HCT116 (cell line): ENCODE measurements around the gene FOXD3. TPM values are rescaled to one million over a fixed set of nuclear protein-coding genes. Genes with fewer than 3 reads are reported as not detected.

Experiments used
- ATAC-seq: fragments of 200-7000 bp; cut with Tn5 transposase; 2 replicates; pipeline ENCODE4 v1.9.1; 2020; ENCODE audit warnings: mild to moderate bottlenecking, moderate library complexity
- BruUV-seq: library from RNA; stranded (reverse); fragments of 400-500 nt; replicated peaks from 2 replicates; lab custom pipeline; 2021; lab: Mats Ljungman, UMichigan
- CTCF ChIA-PET: fragments of 300-600 bp; sonication (Branson Sonifier 250); formaldehyde crosslinking; loops from one replicate; lab custom pipeline; 2021; ENCODE audit warnings: antibody characterized with exemption; lab: Charles Lee
- POLR2A ChIA-PET: fragments of 300-600, 350-600 bp; sonication (Branson Sonifier 250); formaldehyde crosslinking; loops from one replicate; lab custom pipeline; 2021; ENCODE audit warnings: antibody characterized with exemption; lab: Charles Lee
- RAD21 ChIA-PET, 2 experiments: fragments of 300-600 bp; sonication (Branson Sonifier 250); formaldehyde crosslinking; loops; one replicate each; lab custom pipeline; 2023; ENCODE audit warnings: low total read pairs in 2 of 2; ENCODE audit not compliant: uncharacterized antibody in 2 of 2, unreplicated experiment in 2 of 2, low non-redundant PET in 1 of 2; lab: Charles Lee
- DNase-seq: peaks from one replicate; pipeline ENCODE4 v3.0.0-alpha.2; 2010; ENCODE audit warnings: low read depth, low spot score
- H2AFZ ChIP-seq: fragments of 200-600 bp; shearing (Covaris generic), sonication (generic); 2 replicates; pipeline ENCODE4 v1.6.1; 2017; ENCODE audit warnings: low read depth, mixed run types, mixed read lengths, antibody characterized with exemption, low read length; ENCODE audit not compliant: poor library complexity, severe bottlenecking
- H3K27ac ChIP-seq: 2 replicates; pipeline ENCODE4 v1.5.1; 2012; ENCODE audit warnings: low read depth, low read length
- H3K27me3 ChIP-seq: fragments of 200-600 bp; sonication (generic); 2 replicates; pipeline ENCODE4 v1.6.1; 2016; ENCODE audit warnings: mixed run types, low read length, mixed read lengths; ENCODE audit not compliant: insufficient read depth
- H3K36me3 ChIP-seq, 2 experiments: fragments of 200-500 bp in 1 of 2; fragments of 200-600 bp in 1 of 2; sonication (Bioruptor generic) in 1 of 2; sonication (generic) in 1 of 2; 2 replicates each; pipeline versions ENCODE4 v1.5.1 to v1.6.1; 2014 to 2016; ENCODE audit warnings: low read length in 2 of 2, inconsistent platforms in 1 of 2, mixed read lengths in 1 of 2, mixed run types in 1 of 2; ENCODE audit not compliant: insufficient read depth in 2 of 2, control insufficient read depth in 1 of 2
- H3K4me1 ChIP-seq, 2 experiments: fragments of 200-600 bp in 1 of 2; sonication (generic) in 1 of 2; 2 replicates each; pipeline versions ENCODE4 v1.5.1 to v1.6.1; 2012 to 2017; ENCODE audit warnings: low read length in 2 of 2, inconsistent platforms in 1 of 2, mild to moderate bottlenecking in 1 of 2, mixed read lengths in 1 of 2, mixed run types in 1 of 2, moderate library complexity in 1 of 2; ENCODE audit not compliant: insufficient read depth in 2 of 2, control insufficient read depth in 1 of 2
- H3K4me2 ChIP-seq: fragments of 200-600 bp; sonication (generic); 2 replicates; pipeline ENCODE4 v1.6.1; 2017; ENCODE audit warnings: mixed run types, low read length, mixed read lengths
- H3K4me3 ChIP-seq, 2 experiments: fragments of 200-600 bp in 1 of 2; sonication (generic) in 1 of 2; replicated peaks in 1 of 2; 2 replicates each; pipeline ENCODE4 v1.5.1; 2011 to 2016; ENCODE audit warnings: low read length in 2 of 2, control low read depth in 1 of 2, low read depth in 1 of 2, mild to moderate bottlenecking in 1 of 2, mixed read lengths in 1 of 2, mixed run types in 1 of 2
- H3K79me2 ChIP-seq: fragments of 200-600 bp; sonication (generic); 2 replicates; pipeline ENCODE4 v1.6.1; 2017; ENCODE audit warnings: mild to moderate bottlenecking, mixed run types, low read length, moderate library complexity, mixed read lengths; ENCODE audit not compliant: insufficient read depth
- H3K9ac ChIP-seq: fragments of 200-600 bp; sonication (generic); 2 replicates; pipeline ENCODE4 v1.6.1; 2016; ENCODE audit warnings: low read length, mixed read lengths
- H3K9me2 ChIP-seq: fragments of 200-600 bp; sonication (generic), shearing (Covaris generic); 2 replicates; pipeline ENCODE4 v1.6.1; 2017; ENCODE audit warnings: mixed run types, mild to moderate bottlenecking, moderate library complexity; ENCODE audit not compliant: insufficient read depth
- H3K9me3 ChIP-seq, 2 experiments: fragments of 200-500 bp in 1 of 2; fragments of 200-600 bp in 1 of 2; sonication (Bioruptor generic) in 1 of 2; sonication (generic) in 1 of 2; 2 replicates each; pipeline ENCODE4 v1.6.1; 2014 to 2017; ENCODE audit warnings: low read length in 2 of 2, mixed read lengths in 2 of 2, inconsistent platforms in 1 of 2, low read depth in 1 of 2, mild to moderate bottlenecking in 1 of 2, mixed run types in 1 of 2, moderate library complexity in 1 of 2; ENCODE audit not compliant: control insufficient read depth in 1 of 2, insufficient read depth in 1 of 2
- H4K20me1 ChIP-seq: fragments of 200-600 bp; sonication (generic), shearing (Covaris generic); 2 replicates; pipeline ENCODE4 v1.6.1; 2017; ENCODE audit warnings: mixed run types, mild to moderate bottlenecking, moderate library complexity; ENCODE audit not compliant: insufficient read depth
- CBX3 ChIP-seq: IDR thresholded peaks from 2 replicates; pipeline ENCODE4 v1.6.1; 2012; ENCODE audit warnings: low read depth
- CTCF ChIP-seq, 3 experiments: fragments of 200-600 bp in 1 of 3; sonication (generic) in 1 of 3; IDR thresholded peaks in 2 of 3; conservative IDR thresholded peaks in 1 of 3; 2 replicates each; pipeline ENCODE4 v1.5.1; 2012 to 2017; ENCODE audit warnings: low read depth in 2 of 3, low read length in 2 of 3, antibody characterized with exemption in 1 of 3, borderline replicate concordance in 1 of 3, control low read depth in 1 of 3, mild to moderate bottlenecking in 1 of 3, mixed read lengths in 1 of 3, mixed run types in 1 of 3, moderate library complexity in 1 of 3; ENCODE audit not compliant: insufficient read depth in 1 of 3
- EGR1 ChIP-seq: IDR thresholded peaks from 2 replicates; pipeline ENCODE4 v1.6.1; 2012; ENCODE audit warnings: low read depth
- EZH2 ChIP-seq: fragments of 200-600 bp; sonication (generic); IDR thresholded peaks from 2 replicates; pipeline ENCODE4 v1.6.1; 2017; ENCODE audit warnings: antibody characterized with exemption, mixed run types
- FOSL1 ChIP-seq: IDR thresholded peaks from 2 replicates; pipeline ENCODE4 v1.6.1; 2012; ENCODE audit warnings: low read depth
- JUND ChIP-seq: IDR thresholded peaks from 2 replicates; pipeline ENCODE4 v1.6.1; 2012
- RAD21 ChIP-seq: IDR thresholded peaks from 2 replicates; pipeline ENCODE4 v1.6.1; 2012; ENCODE audit warnings: low read depth, mild to moderate bottlenecking
- SP1 ChIP-seq: IDR thresholded peaks from 2 replicates; pipeline ENCODE4 v1.6.1; 2012; ENCODE audit warnings: low read depth
- SRF ChIP-seq: IDR thresholded peaks from 2 replicates; pipeline ENCODE4 v1.6.1; 2012; ENCODE audit warnings: low read depth
- TCF7L2 ChIP-seq: IDR thresholded peaks from 2 replicates; pipeline ENCODE4 v1.7.0; 2011; ENCODE audit warnings: borderline replicate concordance, inconsistent platforms; ENCODE audit not compliant: insufficient read depth, insufficient read length; ENCODE audit errors: extremely low read depth
- intact Hi-C: fragments of 100-400 bp; cut with micrococcal nuclease; formaldehyde crosslinking; loops from 2 replicates; pipeline ENCODE4 v1.10.0; 2022
- total RNA-seq: library from RNA; stranded (reverse); gene quantifications from one replicate; pipeline ENCODE4 v1.2.1, GENCODE V29; 2021; ENCODE audit not compliant: unreplicated experiment
- TF ChIP-seq, protein P1 (sequence below): IDR thresholded peaks from 2 replicates; pipeline ENCODE4 v1.6.1; 2012; ENCODE audit warnings: low read depth
- TF ChIP-seq, protein P2 (sequence below): IDR thresholded peaks from 2 replicates; pipeline ENCODE4 v1.6.1; 2011; ENCODE audit warnings: mild to moderate bottlenecking, low read length, moderate library complexity; ENCODE audit not compliant: insufficient replicate concordance; ENCODE audit errors: extremely low read depth

Gene FOXD3
- total RNA-seq, 1 experiment from 2014 or later = 0.17 TPM

DNA sequence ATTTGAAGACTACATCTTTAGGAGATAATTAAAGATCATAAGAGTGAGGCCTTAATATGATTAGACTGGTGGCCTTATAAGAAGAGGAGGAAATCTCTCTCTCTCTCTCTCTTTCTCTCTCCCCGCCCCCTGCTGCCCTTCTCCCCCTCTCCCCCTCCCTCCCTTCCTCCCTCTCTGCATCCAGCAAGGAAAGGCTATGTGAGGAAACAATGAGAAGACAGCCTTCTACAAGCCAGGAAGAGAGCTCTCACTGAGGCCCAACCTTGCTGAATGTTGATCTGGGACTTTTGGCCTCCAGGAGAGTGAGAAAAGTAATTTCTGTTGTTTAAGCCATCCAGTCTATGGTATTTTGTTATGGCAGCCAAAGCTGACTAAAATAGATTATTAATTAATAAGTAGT lies 21.6 kb downstream of the FOXD3 start:
- POLR2A ChIA-PET = no interaction called here
- no peaks in the 10 kb centered on the region for H3K9me3 ChIP-seq
- H3K27me3 ChIP-seq = no peaks in the 10 kb centered on the region
- intact Hi-C loops = no loop called here
- no peak for ATAC-seq
- H3K9ac ChIP-seq = no peak overlapping the region
- TF ChIP-seq CBX3 (no peak), CTCF (IDR thresholded peaks at IDR 0.05 in 2 of 3, conservative IDR thresholded peaks at IDR 0.05 in 1 of 3; ENCODE audit: borderline replicate concordance in 1 of 3, insufficient read depth in 1 of 3, low read depth in 2 of 3, low read length in 2 of 3) (no peak), EZH2 (no peak), FOSL1 (no peak), EGR1 (no peak), TCF7L2 (no peak), SP1 (no peak), JUND (no peak), RAD21 (no peak), SRF (no peak)
- TF ChIP-seq, protein P1, sequence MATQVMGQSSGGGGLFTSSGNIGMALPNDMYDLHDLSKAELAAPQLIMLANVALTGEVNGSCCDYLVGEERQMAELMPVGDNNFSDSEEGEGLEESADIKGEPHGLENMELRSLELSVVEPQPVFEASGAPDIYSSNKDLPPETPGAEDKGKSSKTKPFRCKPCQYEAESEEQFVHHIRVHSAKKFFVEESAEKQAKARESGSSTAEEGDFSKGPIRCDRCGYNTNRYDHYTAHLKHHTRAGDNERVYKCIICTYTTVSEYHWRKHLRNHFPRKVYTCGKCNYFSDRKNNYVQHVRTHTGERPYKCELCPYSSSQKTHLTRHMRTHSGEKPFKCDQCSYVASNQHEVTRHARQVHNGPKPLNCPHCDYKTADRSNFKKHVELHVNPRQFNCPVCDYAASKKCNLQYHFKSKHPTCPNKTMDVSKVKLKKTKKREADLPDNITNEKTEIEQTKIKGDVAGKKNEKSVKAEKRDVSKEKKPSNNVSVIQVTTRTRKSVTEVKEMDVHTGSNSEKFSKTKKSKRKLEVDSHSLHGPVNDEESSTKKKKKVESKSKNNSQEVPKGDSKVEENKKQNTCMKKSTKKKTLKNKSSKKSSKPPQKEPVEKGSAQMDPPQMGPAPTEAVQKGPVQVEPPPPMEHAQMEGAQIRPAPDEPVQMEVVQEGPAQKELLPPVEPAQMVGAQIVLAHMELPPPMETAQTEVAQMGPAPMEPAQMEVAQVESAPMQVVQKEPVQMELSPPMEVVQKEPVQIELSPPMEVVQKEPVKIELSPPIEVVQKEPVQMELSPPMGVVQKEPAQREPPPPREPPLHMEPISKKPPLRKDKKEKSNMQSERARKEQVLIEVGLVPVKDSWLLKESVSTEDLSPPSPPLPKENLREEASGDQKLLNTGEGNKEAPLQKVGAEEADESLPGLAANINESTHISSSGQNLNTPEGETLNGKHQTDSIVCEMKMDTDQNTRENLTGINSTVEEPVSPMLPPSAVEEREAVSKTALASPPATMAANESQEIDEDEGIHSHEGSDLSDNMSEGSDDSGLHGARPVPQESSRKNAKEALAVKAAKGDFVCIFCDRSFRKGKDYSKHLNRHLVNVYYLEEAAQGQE = no peak
- TF ChIP-seq, protein P2, sequence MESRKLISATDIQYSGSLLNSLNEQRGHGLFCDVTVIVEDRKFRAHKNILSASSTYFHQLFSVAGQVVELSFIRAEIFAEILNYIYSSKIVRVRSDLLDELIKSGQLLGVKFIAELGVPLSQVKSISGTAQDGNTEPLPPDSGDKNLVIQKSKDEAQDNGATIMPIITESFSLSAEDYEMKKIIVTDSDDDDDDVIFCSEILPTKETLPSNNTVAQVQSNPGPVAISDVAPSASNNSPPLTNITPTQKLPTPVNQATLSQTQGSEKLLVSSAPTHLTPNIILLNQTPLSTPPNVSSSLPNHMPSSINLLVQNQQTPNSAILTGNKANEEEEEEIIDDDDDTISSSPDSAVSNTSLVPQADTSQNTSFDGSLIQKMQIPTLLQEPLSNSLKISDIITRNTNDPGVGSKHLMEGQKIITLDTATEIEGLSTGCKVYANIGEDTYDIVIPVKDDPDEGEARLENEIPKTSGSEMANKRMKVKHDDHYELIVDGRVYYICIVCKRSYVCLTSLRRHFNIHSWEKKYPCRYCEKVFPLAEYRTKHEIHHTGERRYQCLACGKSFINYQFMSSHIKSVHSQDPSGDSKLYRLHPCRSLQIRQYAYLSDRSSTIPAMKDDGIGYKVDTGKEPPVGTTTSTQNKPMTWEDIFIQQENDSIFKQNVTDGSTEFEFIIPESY = no peak
- TF ChIP-seq, all 23 proteins: peak for 0
- no peaks in the 10 kb centered on the region for H4K20me1 ChIP-seq
- H3K79me2 ChIP-seq = no peaks in the 10 kb centered on the region
- no peaks in the 10 kb centered on the region for H3K9me2 ChIP-seq
- no peak overlapping the region for H3K4me3 ChIP-seq
- H3K36me3 ChIP-seq = no peaks in the 10 kb centered on the region
- no TSS peak for BruUV-seq
- RAD21 ChIA-PET = no interaction called here
- CTCF ChIA-PET = no interaction called here
- no peak overlapping the region for H3K4me2 ChIP-seq
- no peak overlapping the region for H2AFZ ChIP-seq
- DNase-seq = no peak
- no peaks in the 10 kb centered on the region for H3K4me1 ChIP-seq
- H3K27ac ChIP-seq = no peak overlapping the region
